Endothelial cell (in vitro differentiated cells): ENCODE data around the gene TAL1. TPM values are rescaled to one million over a fixed set of nuclear protein-coding genes. Genes with fewer than 3 reads are reported as not detected.

Source experiments
- DNase-seq: peaks from one replicate; pipeline ENCODE4 v3.0.0; 2021; ENCODE audit warnings: low spot score
- H3K27ac Mint-ChIP-seq: one replicate; pipeline ENCODE4 v1.8.0; 2021; ENCODE audit warnings: mixed read lengths, inconsistent platforms; ENCODE audit not compliant: unreplicated experiment
- H3K27me3 Mint-ChIP-seq: one replicate; pipeline ENCODE4 v1.8.0; 2021; ENCODE audit warnings: mild to moderate bottlenecking, moderate library complexity, mixed read lengths, inconsistent platforms; ENCODE audit not compliant: unreplicated experiment
- H3K36me3 Mint-ChIP-seq: one replicate; pipeline ENCODE4 v1.8.0; 2021; ENCODE audit warnings: mild to moderate bottlenecking, low read depth, mixed read lengths, inconsistent platforms; ENCODE audit not compliant: unreplicated experiment
- H3K4me1 Mint-ChIP-seq: one replicate; pipeline ENCODE4 v1.8.0; 2021; ENCODE audit warnings: mild to moderate bottlenecking, mixed read lengths, inconsistent platforms; ENCODE audit not compliant: unreplicated experiment
- H3K4me3 Mint-ChIP-seq: one replicate; pipeline ENCODE4 v1.8.0; 2021; ENCODE audit warnings: mild to moderate bottlenecking, mixed read lengths, inconsistent platforms; ENCODE audit not compliant: unreplicated experiment
- H3K9me3 Mint-ChIP-seq: one replicate; pipeline ENCODE4 v1.8.0; 2021; ENCODE audit warnings: mixed read lengths, inconsistent platforms; ENCODE audit not compliant: unreplicated experiment
- CTCF ChIP-seq: fragments of 200-600 bp; sonication (generic); IDR thresholded peaks from one replicate; pipeline ENCODE4 v1.5.0; 2021; ENCODE audit warnings: antibody characterized with exemption; ENCODE audit not compliant: unreplicated experiment
- total RNA-seq: library from RNA; stranded (reverse); fragmentation: NEBNext Ultra II Directional; extraction: Animal tissue kit (Norgen Biotek cat#: 25700); gene quantifications from one replicate; pipeline ENCODE4 v1.2.1, GENCODE V29; 2021; ENCODE audit not compliant: unreplicated experiment

TAL1 gene
- total RNA-seq, 1 donor from 2014 or later, result 199 TPM

- no peak for TF ChIP-seq CTCF
- peak overlapping the region; percentile 20 for H3K4me3 Mint-ChIP-seq
- H3K27ac Mint-ChIP-seq, result no peak overlapping the region
Measured at GRCh38 chr1:47219001-47219400, 13.0 kb downstream of the TAL1 start.

GRCh38 chr1:47216278-47217059 is 15.6 kb downstream of the TAL1 start:
- Mint-ChIP-seq H3K9me3 (no peaks in the 10 kb centered on the region), H3K27ac (peak overlapping the region; percentile 81)

More at GRCh38 chr1:47219001-47219400, 13.0 kb downstream of the TAL1 start:
- Mint-ChIP-seq H3K9me3 (no peaks in the 10 kb centered on the region), H3K36me3 (peaks cover 29% of the 10 kb centered on the region), H3K27me3 (peaks cover 8% of the 10 kb centered on the region), H3K4me1 (peaks cover 49% of the 10 kb centered on the region)
- DNase-seq, result no peak

GRCh38 chr1:47215713-47216112 is 16.3 kb downstream of the TAL1 start:
- no peak for TF ChIP-seq CTCF
- Mint-ChIP-seq H3K27me3 (peaks cover 5% of the 10 kb centered on the region), H3K36me3 (peaks cover 32% of the 10 kb centered on the region), H3K9me3 (no peaks in the 10 kb centered on the region), H3K4me1 (peaks cover 47% of the 10 kb centered on the region), H3K27ac (peak overlapping the region; percentile 3), H3K4me3 (no peak overlapping the region)
- DNase-seq, result no peak

More at GRCh38 chr1:47216278-47217059, 15.6 kb downstream of the TAL1 start:
- peak overlapping the region; percentile 43 for H3K4me3 Mint-ChIP-seq
- peaks cover 29% of the 10 kb centered on the region for H3K36me3 Mint-ChIP-seq
- no peak for DNase-seq
- H3K27me3 Mint-ChIP-seq, result peaks cover 5% of the 10 kb centered on the region
- TF ChIP-seq CTCF, result no peak
- peaks cover 49% of the 10 kb centered on the region for H3K4me1 Mint-ChIP-seq

GRCh38 chr1:47214549-47214948 is 17.5 kb downstream of the TAL1 start:
- H3K36me3 Mint-ChIP-seq, result peaks cover 39% of the 10 kb centered on the region
- DNase-seq, result no peak
- no peak overlapping the region for H3K27ac Mint-ChIP-seq
- H3K9me3 Mint-ChIP-seq, result no peaks in the 10 kb centered on the region
- H3K27me3 Mint-ChIP-seq, result peaks cover 11% of the 10 kb centered on the region
- no peak for TF ChIP-seq CTCF
- peaks cover 46% of the 10 kb centered on the region for H3K4me1 Mint-ChIP-seq
- H3K4me3 Mint-ChIP-seq, result no peak overlapping the region

DNA sequence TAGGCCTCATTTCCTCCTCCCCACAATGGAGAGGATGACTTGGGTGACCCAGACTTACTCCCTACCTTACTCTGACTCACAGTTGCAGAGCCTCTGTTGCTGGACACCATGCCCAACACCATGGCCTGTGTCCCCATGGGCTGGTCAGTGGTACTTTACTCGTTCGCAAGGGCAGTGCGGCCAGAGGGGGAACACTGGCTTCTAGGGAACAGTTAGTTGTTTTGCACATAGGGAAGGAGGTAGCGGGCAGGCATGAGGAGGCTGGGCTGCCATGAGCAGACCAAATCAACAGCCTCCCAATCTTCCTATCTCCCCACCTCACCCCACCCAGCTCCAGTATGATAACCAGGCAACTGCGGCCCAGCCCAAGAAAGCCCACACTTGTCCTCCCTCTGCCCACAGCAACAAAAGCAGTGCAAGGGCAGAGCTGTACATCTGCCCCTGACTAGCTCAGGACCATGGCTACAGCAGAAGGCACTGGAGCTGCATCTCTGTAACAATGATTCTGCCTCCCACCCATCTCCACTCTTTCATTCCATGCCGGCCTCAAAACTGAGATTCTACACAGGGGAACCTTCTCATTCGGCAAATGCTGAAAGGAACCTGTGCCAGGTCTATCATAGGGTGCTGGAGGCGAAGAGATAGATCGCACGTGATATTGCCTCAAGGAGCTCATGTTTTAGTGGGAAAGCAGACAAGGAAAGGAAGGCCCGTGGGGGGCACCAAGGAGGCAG is 18.6 kb downstream of the TAL1 start:
- H3K36me3 Mint-ChIP-seq, result peaks cover 32% of the 10 kb centered on the region
- no peaks in the 10 kb centered on the region for H3K9me3 Mint-ChIP-seq
- H3K4me3 Mint-ChIP-seq, result no peak overlapping the region
- no peak overlapping the region for H3K27ac Mint-ChIP-seq
- peaks cover 15% of the 10 kb centered on the region for H3K27me3 Mint-ChIP-seq
- no peak for TF ChIP-seq CTCF
- no peak for DNase-seq
- H3K4me1 Mint-ChIP-seq, result peaks cover 47% of the 10 kb centered on the region
